ENCODE measurements around the gene CACNA1I. TPM values are rescaled to one million over a fixed set of nuclear protein-coding genes. Genes with fewer than 3 reads are reported as not detected.

Gene CACNA1I
- total RNA-seq, 1 donor from 2014 or later = 0.07 TPM

GRCh38 chr22:39677967-39678366, 107.4 kb downstream of the CACNA1I start:
- Mint-ChIP-seq H3K4me3 (no peak overlapping the region), H3K36me3 (ENCODE audit: low read depth) (no peaks in the 10 kb centered on the region), H3K27me3 (ENCODE audit: low read depth) (peaks cover 10% of the 10 kb centered on the region), H3K9me3 (no peaks in the 10 kb centered on the region), H3K27ac (ENCODE audit: unreplicated experiment) (no peak overlapping the region), H3K4me1 (peaks cover 5% of the 10 kb centered on the region)
- DNase-seq (ENCODE audit: low read depth, low spot score) = no peak
- no peak for TF ChIP-seq CTCF (conservative IDR thresholded peaks at IDR 0.05)

- H3K27me3 Mint-ChIP-seq (ENCODE audit: low read depth) = peaks cover 5% of the 10 kb centered on the region
- H3K27ac Mint-ChIP-seq (ENCODE audit: unreplicated experiment) = no peak overlapping the region
- DNase-seq (ENCODE audit: low read depth, low spot score) = no peak
- TF ChIP-seq CTCF (conservative IDR thresholded peaks at IDR 0.05) = no peak
- H3K9me3 Mint-ChIP-seq = no peaks in the 10 kb centered on the region
- H3K4me1 Mint-ChIP-seq = peaks cover 5% of the 10 kb centered on the region
- no peaks in the 10 kb centered on the region for H3K36me3 Mint-ChIP-seq (ENCODE audit: low read depth)
- no peak overlapping the region for H3K4me3 Mint-ChIP-seq
These were observed 108.4 kb downstream of the CACNA1I start for GRCh38 chr22:39678862-39679490.

GRCh38 chr22:39679652-39680051, 109.1 kb downstream of the CACNA1I start:
- Mint-ChIP-seq H3K4me3 (no peak overlapping the region), H3K9me3 (no peaks in the 10 kb centered on the region), H3K36me3 (ENCODE audit: low read depth) (no peaks in the 10 kb centered on the region), H3K27me3 (ENCODE audit: low read depth) (peaks cover 5% of the 10 kb centered on the region), H3K27ac (ENCODE audit: unreplicated experiment) (no peak overlapping the region), H3K4me1 (peaks cover 2% of the 10 kb centered on the region)
- DNase-seq (ENCODE audit: low read depth, low spot score) = no peak
- TF ChIP-seq CTCF (conservative IDR thresholded peaks at IDR 0.05) = no peak

GRCh38 chr22:39680486-39680885, 109.9 kb downstream of the CACNA1I start:
- Mint-ChIP-seq H3K9me3 (no peaks in the 10 kb centered on the region), H3K27ac (ENCODE audit: unreplicated experiment) (no peak overlapping the region), H3K27me3 (ENCODE audit: low read depth) (peaks cover 4% of the 10 kb centered on the region), H3K4me3 (no peak overlapping the region), H3K4me1 (no peaks in the 10 kb centered on the region), H3K36me3 (ENCODE audit: low read depth) (no peaks in the 10 kb centered on the region)
- no peak for TF ChIP-seq CTCF (conservative IDR thresholded peaks at IDR 0.05)
- DNase-seq (ENCODE audit: low read depth, low spot score) = no peak

- no peak for DNase-seq (ENCODE audit: low read depth, low spot score)
- Mint-ChIP-seq H3K4me1 (no peaks in the 10 kb centered on the region), H3K27me3 (ENCODE audit: low read depth) (no peaks in the 10 kb centered on the region), H3K9me3 (no peaks in the 10 kb centered on the region), H3K36me3 (ENCODE audit: low read depth) (no peaks in the 10 kb centered on the region), H3K4me3 (no peak overlapping the region), H3K27ac (ENCODE audit: unreplicated experiment) (no peak overlapping the region)
- TF ChIP-seq CTCF (conservative IDR thresholded peaks at IDR 0.05) = no peak
These were observed 110.7 kb downstream of the CACNA1I start for GRCh38 chr22:39681038-39681861.
